Kidney (tissue), 14 donors: ENCODE results near the gene ACTN4. TPM values are rescaled to one million over a fixed set of nuclear protein-coding genes. Genes with fewer than 3 reads are reported as not detected.

Experiments used
- DNase-seq, 5 donors: peaks; one replicate each; pipeline ENCODE4 v3.0.0-alpha.2; 2013 to 2020
- FAIRE-seq: peaks from 2 replicates; lab custom pipeline; 2012; peaks lifted over from hg19 to GRCh38; lab: Jason Lieb, UNC
- H3K27ac ChIP-seq, 2 donors: one replicate each; pipeline ENCODE4 v1.7.0; 2013; ENCODE audit warnings: low read depth in 2 of 2, low read length in 2 of 2, inconsistent platforms in 1 of 2
- H3K27me3 ChIP-seq: one replicate; pipeline ENCODE4 v1.7.1; 2013; ENCODE audit warnings: low read length, inconsistent platforms; ENCODE audit not compliant: control insufficient read depth, insufficient read depth
- H3K36me3 ChIP-seq, 3 donors: one replicate each; pipeline versions ENCODE4 v1.7.0 to v1.7.1; 2013; ENCODE audit warnings: low read length in 3 of 3, control low read depth in 1 of 3, inconsistent platforms in 1 of 3; ENCODE audit not compliant: insufficient read depth in 3 of 3, control insufficient read depth in 2 of 3
- H3K4me1 ChIP-seq, 3 donors: one replicate each; pipeline versions ENCODE4 v1.7.0 to v1.7.1; 2013; ENCODE audit warnings: low read length in 3 of 3, inconsistent platforms in 1 of 3, low read depth in 1 of 3; ENCODE audit not compliant: control insufficient read depth in 2 of 3, insufficient read depth in 2 of 3
- H3K4me3 ChIP-seq, 3 donors: one replicate each; pipeline versions ENCODE4 v1.7.0 to v1.8.1; 2013; ENCODE audit warnings: low read length in 3 of 3, control low read depth in 1 of 3, inconsistent platforms in 1 of 3
- H3K9ac ChIP-seq, 3 donors: one replicate each; pipeline versions ENCODE4 v1.7.0 to v1.7.1; 2013; ENCODE audit warnings: low read length in 3 of 3, control low read depth in 1 of 3, inconsistent platforms in 1 of 3
- H3K9me3 ChIP-seq, 3 donors: one replicate each; pipeline versions ENCODE4 v1.7.0 to v1.7.1; 2013; ENCODE audit warnings: low read length in 3 of 3, control low read depth in 1 of 3, inconsistent platforms in 1 of 3; ENCODE audit not compliant: control insufficient read depth in 2 of 3, insufficient read depth in 1 of 3
- intact Hi-C: fragments of 100-400 bp; cut with DNase I; formaldehyde crosslinking; loops from one replicate; pipeline ENCODE4 v1.11.1; 2022
- polyA plus RNA-seq: library from polyadenylated mRNA; stranded (reverse); fragments of 350-450 nt; fragmentation: Illumina TruSeq; extraction: RNeasy Lipid Tissue Mini Kit (QIAGEN cat#74804); gene quantifications from one replicate; pipeline ENCODE4 v1.2.3, GENCODE V29; 2014; ENCODE audit warnings: low read depth, low replicate concordance; ENCODE audit not compliant: insufficient read depth
- total RNA-seq: library from RNA; stranded (reverse); fragmentation: NEBNext Ultra II Directional; extraction: Animal tissue kit (Norgen Biotek cat#: 25700); gene quantifications from one replicate; pipeline ENCODE4 v1.2.1, GENCODE V29; 2021
- TF ChIP-seq, protein P1 (sequence below): IDR thresholded peaks from 3 replicates; pipeline ENCODE4 v1.5.1; 2012; ENCODE audit warnings: mild to moderate bottlenecking, moderate library complexity, borderline replicate concordance; ENCODE audit not compliant: insufficient read depth; ENCODE audit errors: extremely low read depth
- donor health status: control.
- donor health status: control.
- donor health status: control.
- donor health status: control.
- donor health status: control.
- donor health status: DM: yes; HTN: yes; CAD: no.
- donor health status: Normal renal cell carcinoma (clear cell type).

The ACTN4 gene
- total and polyA plus RNA-seq, 2 donors from 2014 or later: 231 to 606 TPM

DNA sequence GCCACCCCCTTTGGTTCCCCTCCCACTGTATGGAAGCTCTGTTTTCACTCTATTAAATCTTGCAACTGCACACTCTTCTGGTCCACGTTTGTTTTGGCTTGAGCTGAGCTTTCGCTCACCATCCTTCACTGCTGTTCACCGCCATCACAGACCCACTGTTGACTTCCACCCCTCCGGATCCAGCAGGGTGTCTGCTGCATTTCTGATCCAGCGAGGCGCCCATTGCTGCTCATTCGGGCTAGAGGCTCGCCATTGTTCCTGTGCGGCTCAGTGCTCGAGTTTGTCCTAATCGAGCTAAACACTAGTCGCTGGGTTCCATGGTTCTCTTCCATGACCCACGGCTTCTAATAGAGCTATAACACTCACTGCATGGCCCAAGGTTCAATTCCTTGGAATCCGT is 42.7 kb downstream of the ACTN4 start:
- FAIRE-seq (no peak), DNase-seq (no peak)
- no peaks in the 10 kb centered on the region for H3K36me3 ChIP-seq
- intact Hi-C loops: no loop called here
- H3K9ac ChIP-seq: peak overlapping the region in 1 of 3 donors; percentile 6
- H3K27me3 ChIP-seq: no peaks in the 10 kb centered on the region
- H3K9me3 ChIP-seq: no peaks in the 10 kb centered on the region
- H3K4me3 ChIP-seq: no peak overlapping the region
- H3K4me1 ChIP-seq: peaks cover 4 to 78% (median 66%) of the 10 kb centered on the region in 3 donors
- TF ChIP-seq, protein P1, sequence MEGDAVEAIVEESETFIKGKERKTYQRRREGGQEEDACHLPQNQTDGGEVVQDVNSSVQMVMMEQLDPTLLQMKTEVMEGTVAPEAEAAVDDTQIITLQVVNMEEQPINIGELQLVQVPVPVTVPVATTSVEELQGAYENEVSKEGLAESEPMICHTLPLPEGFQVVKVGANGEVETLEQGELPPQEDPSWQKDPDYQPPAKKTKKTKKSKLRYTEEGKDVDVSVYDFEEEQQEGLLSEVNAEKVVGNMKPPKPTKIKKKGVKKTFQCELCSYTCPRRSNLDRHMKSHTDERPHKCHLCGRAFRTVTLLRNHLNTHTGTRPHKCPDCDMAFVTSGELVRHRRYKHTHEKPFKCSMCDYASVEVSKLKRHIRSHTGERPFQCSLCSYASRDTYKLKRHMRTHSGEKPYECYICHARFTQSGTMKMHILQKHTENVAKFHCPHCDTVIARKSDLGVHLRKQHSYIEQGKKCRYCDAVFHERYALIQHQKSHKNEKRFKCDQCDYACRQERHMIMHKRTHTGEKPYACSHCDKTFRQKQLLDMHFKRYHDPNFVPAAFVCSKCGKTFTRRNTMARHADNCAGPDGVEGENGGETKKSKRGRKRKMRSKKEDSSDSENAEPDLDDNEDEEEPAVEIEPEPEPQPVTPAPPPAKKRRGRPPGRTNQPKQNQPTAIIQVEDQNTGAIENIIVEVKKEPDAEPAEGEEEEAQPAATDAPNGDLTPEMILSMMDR: no peak
- H3K27ac ChIP-seq: peak overlapping the region; percentile 68 to 96

DNA sequence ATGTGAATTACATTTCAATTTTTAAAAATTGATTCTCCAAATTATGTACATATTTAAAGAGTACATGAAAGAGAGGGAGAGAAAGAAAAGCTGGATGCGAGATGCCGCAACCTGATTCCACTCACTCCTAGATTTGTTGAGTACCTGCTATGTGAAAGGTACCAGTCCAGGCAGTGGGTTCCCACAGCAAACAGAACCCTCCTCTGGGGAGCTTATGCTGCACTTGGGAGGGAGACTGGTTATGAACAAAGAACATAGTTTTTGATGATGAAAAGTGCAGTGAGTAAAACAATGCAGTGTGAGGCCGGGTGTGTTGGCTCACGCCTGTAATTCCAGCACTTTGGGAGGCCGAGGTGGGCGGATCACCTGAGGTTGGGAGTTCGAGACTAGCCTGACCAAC is 43.4 kb downstream of the ACTN4 start:
- H3K9ac ChIP-seq: peak overlapping the region in 1 of 3 donors; percentile 88
- no peak for FAIRE-seq
- H3K4me3 ChIP-seq: no peak overlapping the region
- TF ChIP-seq, protein P1: no peak
- H3K27ac ChIP-seq: peak overlapping the region; percentile 68 to 96
- H3K4me1 ChIP-seq: peaks cover 4 to 78% (median 66%) of the 10 kb centered on the region in 3 donors
- no peaks in the 10 kb centered on the region for H3K27me3 ChIP-seq
- no peaks in the 10 kb centered on the region for H3K36me3 ChIP-seq
- H3K9me3 ChIP-seq: no peaks in the 10 kb centered on the region
- DNase-seq: no peak
- intact Hi-C loops: no loop called here

DNA sequence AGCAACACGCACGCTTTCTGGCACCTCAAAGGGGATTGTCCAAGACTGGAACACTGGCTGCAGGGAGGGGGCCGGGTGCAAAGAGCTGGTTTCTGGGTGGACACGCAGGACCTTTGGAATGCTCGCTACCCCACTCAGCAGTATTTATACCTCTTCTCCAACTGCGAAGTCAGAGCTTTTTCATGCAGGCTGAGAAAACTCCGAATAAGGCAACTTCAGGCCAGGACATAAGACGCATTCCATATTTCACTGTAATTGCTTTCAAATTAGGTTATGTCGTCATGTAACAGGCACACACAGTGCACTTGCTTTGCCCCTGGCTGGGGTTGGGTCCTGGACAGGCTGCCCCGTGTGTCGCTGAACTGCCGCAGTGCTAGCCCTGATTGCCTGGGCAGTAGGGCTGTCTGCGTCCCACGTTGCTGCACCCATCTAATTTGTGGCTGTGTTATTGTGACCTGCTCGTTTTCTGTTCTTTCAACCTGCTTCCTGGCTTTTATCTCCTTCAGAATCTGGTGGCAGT is 44.5 kb downstream of the ACTN4 start:
- Histone ChIP-seq H3K36me3 (peaks cover 0 to 6% (median 0%) of the 10 kb centered on the region in 3 donors), H3K4me3 (peak overlapping the region in 1 of 3 donors; percentile 30), H3K4me1 (peaks cover 2 to 78% (median 67%) of the 10 kb centered on the region in 3 donors), H3K9ac (peak overlapping the region in 2 of 3 donors; percentile 43 to 88), H3K27ac (peak overlapping the region; percentile 96 to 98), H3K27me3 (no peaks in the 10 kb centered on the region), H3K9me3 (no peaks in the 10 kb centered on the region)
- TF ChIP-seq, protein P1: no peak
- FAIRE-seq: no peak
- DNase-seq: peak in 3 of 5 donors; percentile 56 to 95 (median 82)
- intact Hi-C loops: no loop called here
